DOHH2 (cell line): Measurements from ENCODE around the gene CCDC149.

ENCODE experiments used
- H3F3A ChIP-seq: fragments of 200-600 bp; sonication (generic), shearing (Covaris generic); 2 replicates; pipeline ENCODE4 v1.6.0; 2016; ENCODE audit warnings: antibody characterized with exemption, mild to moderate bottlenecking; ENCODE audit not compliant: control insufficient read depth, insufficient read depth
- H3K27ac ChIP-seq: fragments of 200-600 bp; sonication (generic); 2 replicates; pipeline ENCODE4 v1.5.1; 2014; ENCODE audit warnings: low read depth, mild to moderate bottlenecking, low read length, moderate library complexity
- H3K27me3 ChIP-seq: fragments of 200-600 bp; sonication (generic); 2 replicates; pipeline ENCODE4 v1.6.1; 2014; ENCODE audit warnings: mild to moderate bottlenecking, low read length, mixed read lengths; ENCODE audit not compliant: control insufficient read depth
- H3K36me3 ChIP-seq: fragments of 200-600 bp; sonication (generic); 2 replicates; pipeline ENCODE4 v1.6.1; 2014; ENCODE audit warnings: mild to moderate bottlenecking, low read length, moderate library complexity, mixed read lengths; ENCODE audit not compliant: control insufficient read depth
- H3K4me1 ChIP-seq: fragments of 200-600 bp; sonication (generic); 2 replicates; pipeline ENCODE4 v1.6.1; 2014; ENCODE audit warnings: mild to moderate bottlenecking, low read length, mixed read lengths; ENCODE audit not compliant: control insufficient read depth
- H3K4me2 ChIP-seq: fragments of 200-600 bp; sonication (generic); 2 replicates; pipeline ENCODE4 v1.6.0; 2014; ENCODE audit warnings: mild to moderate bottlenecking, low read length, moderate library complexity
- H3K4me3 ChIP-seq: fragments of 200-600 bp; sonication (generic); 2 replicates; pipeline ENCODE4 v1.5.1; 2014; ENCODE audit warnings: mild to moderate bottlenecking, low read length, mixed read lengths
- H3K79me2 ChIP-seq: fragments of 200-600 bp; sonication (generic); 2 replicates; pipeline ENCODE4 v1.6.1; 2014; ENCODE audit warnings: mild to moderate bottlenecking, low read length, mixed read lengths; ENCODE audit not compliant: control insufficient read depth
- H3K9me2 ChIP-seq: fragments of 200-600 bp; sonication (generic); replicated peaks from 2 replicates; pipeline ENCODE4 v1.6.1; 2014; ENCODE audit warnings: mild to moderate bottlenecking, low read length, mixed read lengths; ENCODE audit not compliant: control insufficient read depth
- H3K9me3 ChIP-seq: fragments of 200-600 bp; sonication (generic); 2 replicates; pipeline ENCODE4 v1.6.1; 2014; ENCODE audit warnings: antibody characterized with exemption, low read length, mixed read lengths; ENCODE audit not compliant: control insufficient read depth, insufficient read depth
- H4K20me1 ChIP-seq: fragments of 200-600 bp; sonication (generic); 2 replicates; pipeline ENCODE4 v1.6.0; 2014; ENCODE audit warnings: low read depth, mild to moderate bottlenecking, antibody characterized with exemption, low read length, moderate library complexity; ENCODE audit not compliant: control insufficient read depth, insufficient read depth
- CTCF ChIP-seq: fragments of 200-600 bp; sonication (generic); IDR thresholded peaks from one replicate; pipeline ENCODE4 v1.5.1; 2014; ENCODE audit warnings: antibody characterized with exemption, mild to moderate bottlenecking, low read depth, low read length; ENCODE audit not compliant: poor library complexity, severe bottlenecking
- EZH2phosphoT487 ChIP-seq: fragments of 200-600 bp; sonication (generic); IDR thresholded peaks from 2 replicates; pipeline ENCODE4 v1.6.1; 2017; ENCODE audit warnings: borderline replicate concordance, mild to moderate bottlenecking, antibody characterized with exemption, low read length, moderate library complexity, mixed read lengths

CCDC149 gene

GRCh38 chr4:24878636-24879016 is 34.2 kb downstream of the CCDC149 start:
- TF ChIP-seq CTCF (no peak), EZH2phosphoT487 (no peak)
- no peaks in the 10 kb centered on the region for H3K4me1 ChIP-seq
- no peak overlapping the region for H3K4me3 ChIP-seq
- H3K9me2 ChIP-seq: no peaks in the 10 kb centered on the region
- no peaks in the 10 kb centered on the region for H4K20me1 ChIP-seq
- no peaks in the 10 kb centered on the region for H3K9me3 ChIP-seq
- H3K36me3 ChIP-seq: no peaks in the 10 kb centered on the region
- no peaks in the 10 kb centered on the region for H3F3A ChIP-seq
- no peaks in the 10 kb centered on the region for H3K27me3 ChIP-seq
- H3K79me2 ChIP-seq: no peaks in the 10 kb centered on the region
- no peak overlapping the region for H3K27ac ChIP-seq
- H3K4me2 ChIP-seq: no peak overlapping the region

- H3K4me3 ChIP-seq: no peak overlapping the region
- no peaks in the 10 kb centered on the region for H3K36me3 ChIP-seq
- H3F3A ChIP-seq: no peaks in the 10 kb centered on the region
- no peak overlapping the region for H3K27ac ChIP-seq
- H3K27me3 ChIP-seq: no peaks in the 10 kb centered on the region
- no peaks in the 10 kb centered on the region for H3K79me2 ChIP-seq
- no peaks in the 10 kb centered on the region for H4K20me1 ChIP-seq
- H3K9me2 ChIP-seq: no peaks in the 10 kb centered on the region
- no peak overlapping the region for H3K4me2 ChIP-seq
- H3K4me1 ChIP-seq: no peaks in the 10 kb centered on the region
- no peaks in the 10 kb centered on the region for H3K9me3 ChIP-seq
- TF ChIP-seq CTCF (no peak), EZH2phosphoT487 (no peak)
Measured at GRCh38 chr4:24877868-24878635, 34.8 kb downstream of the CCDC149 start.

GRCh38 chr4:24876431-24876830 is 36.4 kb downstream of the CCDC149 start:
- Histone ChIP-seq H3K27ac (no peak overlapping the region), H3K79me2 (no peaks in the 10 kb centered on the region), H3K9me2 (no peaks in the 10 kb centered on the region), H3K4me2 (no peak overlapping the region), H3K4me3 (no peak overlapping the region), H3K9me3 (no peaks in the 10 kb centered on the region), H4K20me1 (no peaks in the 10 kb centered on the region), H3K27me3 (no peaks in the 10 kb centered on the region), H3K36me3 (no peaks in the 10 kb centered on the region), H3K4me1 (no peaks in the 10 kb centered on the region), H3F3A (no peaks in the 10 kb centered on the region)
- TF ChIP-seq EZH2phosphoT487 (no peak), CTCF (no peak)
